Suprapubic skin (tissue), 4 donors: ENCODE results near the gene SLCO2A1.

Experiments used
- POLR2A ChIP-seq, 2 donors: fragments of 450-650 bp; IDR thresholded peaks; one replicate each; pipeline ENCODE4 v1.6.1; 2017; ENCODE audit warnings: antibody characterized with exemption in 2 of 2, mild to moderate bottlenecking in 2 of 2, moderate library complexity in 2 of 2
- POLR2AphosphoS5 ChIP-seq, 3 donors: sonication (generic); formaldehyde crosslinking; IDR thresholded peaks; one replicate each; pipeline ENCODE4 v1.6.1; 2017; ENCODE audit warnings: antibody characterized with exemption in 3 of 3
- TF ChIP-seq, protein P1 (sequence below), 2 donors: fragments of 200-600 bp in 1 of 2; fragments of 450-650 bp in 1 of 2; sonication (generic) in 1 of 2; IDR thresholded peaks; one replicate each; pipeline ENCODE4 v1.5.1; 2016 to 2019; ENCODE audit warnings: antibody characterized with exemption in 2 of 2, mild to moderate bottlenecking in 1 of 2, moderate library complexity in 1 of 2

DNA sequence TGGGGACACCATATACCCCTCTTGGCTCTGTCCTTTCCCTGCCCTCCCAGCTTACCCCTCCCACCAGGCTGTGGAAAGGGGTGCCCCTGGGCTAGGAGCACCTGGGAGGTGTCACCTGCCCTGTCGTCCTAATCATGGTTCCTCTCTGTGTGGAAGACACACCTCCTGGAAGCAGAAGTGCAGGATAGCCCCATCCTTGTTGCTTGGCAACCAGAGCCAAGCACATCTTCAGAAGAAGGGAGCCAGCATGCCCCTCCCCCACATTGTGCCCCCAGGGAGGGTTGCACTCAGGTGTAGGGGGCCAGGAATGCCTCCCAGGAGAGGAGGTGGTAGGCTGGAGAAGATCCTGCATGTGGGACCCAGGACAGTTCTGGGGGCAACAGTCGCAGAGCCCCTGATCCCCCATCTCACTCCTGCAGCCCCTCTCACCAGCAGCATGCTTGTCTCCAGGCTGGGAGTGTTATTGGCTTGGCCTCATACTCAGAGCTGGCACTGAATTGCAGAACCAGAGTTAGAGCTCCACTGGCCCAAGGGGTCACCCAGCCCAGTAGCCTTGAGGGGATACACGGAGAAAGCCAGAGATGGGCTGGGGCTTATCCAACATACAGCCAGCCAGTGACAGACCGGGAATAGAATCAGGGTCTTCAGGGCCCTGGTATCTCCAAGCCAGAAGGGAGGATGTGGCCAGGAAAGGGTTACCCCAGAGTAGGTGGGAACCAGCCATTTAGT is 142.5 kb downstream of the SLCO2A1 start:
- TF ChIP-seq, protein P1, sequence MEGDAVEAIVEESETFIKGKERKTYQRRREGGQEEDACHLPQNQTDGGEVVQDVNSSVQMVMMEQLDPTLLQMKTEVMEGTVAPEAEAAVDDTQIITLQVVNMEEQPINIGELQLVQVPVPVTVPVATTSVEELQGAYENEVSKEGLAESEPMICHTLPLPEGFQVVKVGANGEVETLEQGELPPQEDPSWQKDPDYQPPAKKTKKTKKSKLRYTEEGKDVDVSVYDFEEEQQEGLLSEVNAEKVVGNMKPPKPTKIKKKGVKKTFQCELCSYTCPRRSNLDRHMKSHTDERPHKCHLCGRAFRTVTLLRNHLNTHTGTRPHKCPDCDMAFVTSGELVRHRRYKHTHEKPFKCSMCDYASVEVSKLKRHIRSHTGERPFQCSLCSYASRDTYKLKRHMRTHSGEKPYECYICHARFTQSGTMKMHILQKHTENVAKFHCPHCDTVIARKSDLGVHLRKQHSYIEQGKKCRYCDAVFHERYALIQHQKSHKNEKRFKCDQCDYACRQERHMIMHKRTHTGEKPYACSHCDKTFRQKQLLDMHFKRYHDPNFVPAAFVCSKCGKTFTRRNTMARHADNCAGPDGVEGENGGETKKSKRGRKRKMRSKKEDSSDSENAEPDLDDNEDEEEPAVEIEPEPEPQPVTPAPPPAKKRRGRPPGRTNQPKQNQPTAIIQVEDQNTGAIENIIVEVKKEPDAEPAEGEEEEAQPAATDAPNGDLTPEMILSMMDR (IDR thresholded peaks at IDR 0.05) = no peak
- TF ChIP-seq POLR2AphosphoS5 (IDR thresholded peaks at IDR 0.05) (no peak), POLR2A (IDR thresholded peaks at IDR 0.05) (no peak)
